Esophagus muscularis mucosa (tissue), 4 donors: ENCODE results near the gene PGBD2.

Experiments used
- EP300 ChIP-seq: sonication (generic); formaldehyde crosslinking; IDR thresholded peaks from one replicate; pipeline ENCODE4 v1.6.1; 2017; ENCODE audit warnings: antibody characterized with exemption
- POLR2AphosphoS5 ChIP-seq, 2 donors: sonication (generic); formaldehyde crosslinking; IDR thresholded peaks; one replicate each; pipeline ENCODE4 v1.6.1; 2017; ENCODE audit warnings: antibody characterized with exemption in 2 of 2
- TF ChIP-seq, protein P1 (sequence below), 3 experiments: fragments of 200-600 bp in 2 of 3; fragments of 450-650 bp in 1 of 3; sonication (generic) in 2 of 3; IDR thresholded peaks; one replicate each; pipeline ENCODE4 v1.5.1; 2017 to 2019; ENCODE audit warnings: antibody characterized with exemption in 3 of 3, mild to moderate bottlenecking in 2 of 3, moderate library complexity in 1 of 3

DNA sequence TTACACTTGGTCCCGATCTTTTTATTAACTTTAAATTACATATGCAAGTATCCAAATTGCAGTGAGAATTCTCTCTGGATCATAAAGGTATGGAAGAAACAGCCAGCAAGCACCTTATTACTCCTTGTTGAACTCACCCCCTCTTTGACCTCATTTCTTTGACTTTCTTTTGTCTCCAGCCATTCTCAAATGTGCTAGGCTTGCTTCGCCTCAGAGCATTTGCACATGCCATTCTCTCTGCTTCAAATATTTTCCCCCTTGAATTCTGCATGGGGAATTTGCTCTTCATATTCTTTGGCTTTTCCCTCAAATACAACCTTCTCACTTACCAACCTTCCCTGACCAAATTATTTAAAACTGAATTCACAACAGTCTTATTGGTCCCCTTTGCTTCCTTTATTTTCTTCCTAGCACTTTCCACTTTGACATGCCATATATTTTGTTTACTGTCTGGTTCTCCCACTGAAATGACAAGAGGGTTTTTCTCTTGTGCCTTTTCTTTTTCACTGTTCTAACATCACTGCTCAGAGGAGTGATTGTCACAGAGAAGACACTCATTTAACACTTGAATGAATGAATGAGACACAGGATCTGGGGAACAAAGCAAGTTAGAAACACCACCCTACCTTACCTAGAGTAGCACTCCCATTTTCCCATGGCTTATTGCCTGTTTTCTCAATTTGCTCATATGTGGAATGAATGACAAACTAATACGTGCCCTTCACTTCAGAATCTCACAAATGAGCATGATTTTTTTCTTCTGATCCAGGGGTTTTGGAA is 1.4 kb upstream of the PGBD2 start:
- TF ChIP-seq, protein P1, sequence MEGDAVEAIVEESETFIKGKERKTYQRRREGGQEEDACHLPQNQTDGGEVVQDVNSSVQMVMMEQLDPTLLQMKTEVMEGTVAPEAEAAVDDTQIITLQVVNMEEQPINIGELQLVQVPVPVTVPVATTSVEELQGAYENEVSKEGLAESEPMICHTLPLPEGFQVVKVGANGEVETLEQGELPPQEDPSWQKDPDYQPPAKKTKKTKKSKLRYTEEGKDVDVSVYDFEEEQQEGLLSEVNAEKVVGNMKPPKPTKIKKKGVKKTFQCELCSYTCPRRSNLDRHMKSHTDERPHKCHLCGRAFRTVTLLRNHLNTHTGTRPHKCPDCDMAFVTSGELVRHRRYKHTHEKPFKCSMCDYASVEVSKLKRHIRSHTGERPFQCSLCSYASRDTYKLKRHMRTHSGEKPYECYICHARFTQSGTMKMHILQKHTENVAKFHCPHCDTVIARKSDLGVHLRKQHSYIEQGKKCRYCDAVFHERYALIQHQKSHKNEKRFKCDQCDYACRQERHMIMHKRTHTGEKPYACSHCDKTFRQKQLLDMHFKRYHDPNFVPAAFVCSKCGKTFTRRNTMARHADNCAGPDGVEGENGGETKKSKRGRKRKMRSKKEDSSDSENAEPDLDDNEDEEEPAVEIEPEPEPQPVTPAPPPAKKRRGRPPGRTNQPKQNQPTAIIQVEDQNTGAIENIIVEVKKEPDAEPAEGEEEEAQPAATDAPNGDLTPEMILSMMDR (IDR thresholded peaks at IDR 0.05), result no peak
- TF ChIP-seq EP300 (no peak), POLR2AphosphoS5 (IDR thresholded peaks at IDR 0.05) (no peak)
